HG03039 (cell line): ENCODE data around the gene TMEM14A.
A peak's percentile ranks its signal among the peaks of the same experiment; 100 is the strongest.
"Not testable (repeated sequence)": the region's sequence is repeated elsewhere in the genome, so short reads cannot be mapped to it uniquely, and the experiment has no call there.

Experiments
- ATAC-seq: cut with Tn5 transposase; IDR thresholded peaks from one replicate; pipeline ENCODE4 v1.9.1; 2021; ENCODE audit warnings: mild to moderate bottlenecking, moderate library complexity; ENCODE audit not compliant: unreplicated experiment

TMEM14A gene

GRCh38 chr6:52655941-52656340 lies 15.0 kb upstream of the TMEM14A start:
- not testable (repeated sequence) for ATAC-seq

GRCh38 chr6:52657870-52658269 lies 13.0 kb upstream of the TMEM14A start:
- no peak for ATAC-seq

GRCh38 chr6:52661551-52661950 lies 9.4 kb upstream of the TMEM14A start:
- ATAC-seq, result no peak

- no peak for ATAC-seq
Observed at GRCh38 chr6:52662031-52662430, 8.9 kb upstream of the TMEM14A start.

GRCh38 chr6:52663120-52663935 lies 7.6 kb upstream of the TMEM14A start:
- ATAC-seq, result peak; percentile 27

GRCh38 chr6:52663936-52664185 lies 7.1 kb upstream of the TMEM14A start:
- no peak for ATAC-seq

- ATAC-seq, result peak; percentile 89
Observed at GRCh38 chr6:52664186-52664990, 6.5 kb upstream of the TMEM14A start.

- ATAC-seq, result no peak
Observed at GRCh38 chr6:52664991-52665686, 5.8 kb upstream of the TMEM14A start.

GRCh38 chr6:52666071-52666470 lies 4.8 kb upstream of the TMEM14A start:
- ATAC-seq, result no peak

GRCh38 chr6:52666523-52666922 lies 4.4 kb upstream of the TMEM14A start:
- no peak for ATAC-seq

GRCh38 chr6:52667572-52667971 lies 3.3 kb upstream of the TMEM14A start:
- no peak for ATAC-seq

GRCh38 chr6:52671676-52672075 lies 763 bp downstream of the TMEM14A start:
- ATAC-seq, result no peak

GRCh38 chr6:52672412-52673025 lies 1.6 kb downstream of the TMEM14A start:
- no peak for ATAC-seq

GRCh38 chr6:52674666-52675065 lies 3.8 kb downstream of the TMEM14A start:
- ATAC-seq, result no peak

- no peak for ATAC-seq
Observed at GRCh38 chr6:52675372-52675771, 4.5 kb downstream of the TMEM14A start.

GRCh38 chr6:52676631-52677030 lies 5.7 kb downstream of the TMEM14A start:
- ATAC-seq, result not testable (repeated sequence)

- ATAC-seq, result no peak
Observed at GRCh38 chr6:52681416-52681815, 10.5 kb downstream of the TMEM14A start.

- no peak for ATAC-seq
Observed at GRCh38 chr6:52686878-52687699, 16.2 kb downstream of the TMEM14A start.

GRCh38 chr6:52689857-52690256 lies 18.9 kb downstream of the TMEM14A start:
- no peak for ATAC-seq

- ATAC-seq, result no peak
Observed at GRCh38 chr6:52691718-52692117, 20.8 kb downstream of the TMEM14A start.
